GM10266 (cell line): ENCODE data around the gene TMEM175.
"Not testable (repeated sequence)": the region's sequence is repeated elsewhere in the genome, so short reads cannot be mapped to it uniquely, and the experiment has no call there.

ENCODE experiments used
- DNase-seq: peaks from one replicate; pipeline ENCODE4 v3.0.0; 2012; ENCODE audit errors: extremely low spot score
- CTCF ChIP-seq: IDR thresholded peaks from 2 replicates; pipeline ENCODE4 v1.5.1; 2012; ENCODE audit warnings: mild to moderate bottlenecking, low read depth; ENCODE audit not compliant: control insufficient read depth, insufficient read depth; ENCODE audit errors: missing control alignments

TMEM175 gene

GRCh38 chr4:915595-915994, 16.7 kb upstream of the TMEM175 start:
- no peak for DNase-seq
- TF ChIP-seq CTCF, result no peak

GRCh38 chr4:917466-917865, 14.8 kb upstream of the TMEM175 start:
- DNase-seq, result no peak
- no peak for TF ChIP-seq CTCF

DNA sequence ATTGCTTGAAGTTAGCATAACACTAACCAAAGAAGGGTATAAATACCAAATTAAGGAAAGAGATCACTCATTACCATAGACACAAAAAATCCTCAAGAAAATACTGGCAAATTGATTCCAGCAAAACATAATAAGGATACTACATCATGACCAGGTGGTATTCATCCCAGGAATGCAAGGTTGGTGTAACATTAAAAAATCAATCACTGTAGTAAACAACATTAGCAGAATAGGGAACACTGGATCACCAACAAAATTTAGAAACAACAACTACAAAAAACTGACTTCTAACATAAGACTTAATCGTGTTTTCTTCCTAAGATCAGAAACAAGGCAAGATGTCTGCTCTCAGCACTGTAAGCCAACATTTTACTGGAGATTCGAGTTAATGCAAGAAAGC, 14.3 kb upstream of the TMEM175 start:
- no peak for TF ChIP-seq CTCF
- no peak for DNase-seq

DNA sequence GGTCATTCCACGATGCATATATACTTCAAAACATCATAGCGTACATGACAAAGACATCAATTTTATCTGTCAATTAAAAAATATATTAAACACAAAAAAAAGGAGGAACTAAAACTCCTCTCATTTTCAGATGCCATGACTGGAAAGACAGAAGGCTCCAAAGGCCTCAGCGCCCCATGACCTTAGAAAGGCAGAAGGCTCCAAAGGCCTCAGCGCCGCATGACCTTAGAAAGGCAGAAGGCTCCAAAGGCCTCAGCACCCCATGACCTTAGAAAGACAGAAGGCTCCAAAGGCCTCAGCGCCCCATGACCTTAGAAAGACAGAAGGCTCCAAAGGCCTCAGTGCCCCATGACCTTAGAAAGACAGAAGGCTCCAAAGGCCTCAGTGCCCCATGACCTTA, 13.7 kb upstream of the TMEM175 start:
- DNase-seq, result not testable (repeated sequence)

- not testable (repeated sequence) for DNase-seq
Observed at GRCh38 chr4:919004-919680, 13.1 kb upstream of the TMEM175 start.

DNA sequence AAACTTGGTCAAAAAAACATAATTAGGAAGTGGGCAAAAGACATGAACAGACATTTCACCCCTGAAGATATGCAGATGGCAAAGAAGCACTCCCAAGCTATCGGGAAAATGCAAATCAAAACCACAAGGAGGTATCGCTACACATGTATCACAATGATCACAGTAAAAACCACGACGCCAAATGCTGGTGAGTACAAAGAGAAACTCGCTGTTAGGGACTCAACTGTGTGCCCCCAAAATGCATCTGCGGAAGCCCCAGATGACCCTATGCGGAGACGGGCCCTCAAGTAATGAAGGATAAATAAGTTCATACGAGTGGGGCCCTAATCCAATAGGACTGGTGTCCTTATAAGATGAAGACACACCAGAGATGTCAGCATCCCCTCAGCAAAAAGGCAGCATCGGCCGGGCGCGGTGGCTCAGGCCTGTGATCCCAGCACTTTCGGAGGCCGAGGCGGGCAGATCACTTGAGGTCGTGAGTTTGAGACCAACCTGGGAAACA, 10.4 kb upstream of the TMEM175 start:
- TF ChIP-seq CTCF, result no peak
- peak; percentile 61 for DNase-seq

DNA sequence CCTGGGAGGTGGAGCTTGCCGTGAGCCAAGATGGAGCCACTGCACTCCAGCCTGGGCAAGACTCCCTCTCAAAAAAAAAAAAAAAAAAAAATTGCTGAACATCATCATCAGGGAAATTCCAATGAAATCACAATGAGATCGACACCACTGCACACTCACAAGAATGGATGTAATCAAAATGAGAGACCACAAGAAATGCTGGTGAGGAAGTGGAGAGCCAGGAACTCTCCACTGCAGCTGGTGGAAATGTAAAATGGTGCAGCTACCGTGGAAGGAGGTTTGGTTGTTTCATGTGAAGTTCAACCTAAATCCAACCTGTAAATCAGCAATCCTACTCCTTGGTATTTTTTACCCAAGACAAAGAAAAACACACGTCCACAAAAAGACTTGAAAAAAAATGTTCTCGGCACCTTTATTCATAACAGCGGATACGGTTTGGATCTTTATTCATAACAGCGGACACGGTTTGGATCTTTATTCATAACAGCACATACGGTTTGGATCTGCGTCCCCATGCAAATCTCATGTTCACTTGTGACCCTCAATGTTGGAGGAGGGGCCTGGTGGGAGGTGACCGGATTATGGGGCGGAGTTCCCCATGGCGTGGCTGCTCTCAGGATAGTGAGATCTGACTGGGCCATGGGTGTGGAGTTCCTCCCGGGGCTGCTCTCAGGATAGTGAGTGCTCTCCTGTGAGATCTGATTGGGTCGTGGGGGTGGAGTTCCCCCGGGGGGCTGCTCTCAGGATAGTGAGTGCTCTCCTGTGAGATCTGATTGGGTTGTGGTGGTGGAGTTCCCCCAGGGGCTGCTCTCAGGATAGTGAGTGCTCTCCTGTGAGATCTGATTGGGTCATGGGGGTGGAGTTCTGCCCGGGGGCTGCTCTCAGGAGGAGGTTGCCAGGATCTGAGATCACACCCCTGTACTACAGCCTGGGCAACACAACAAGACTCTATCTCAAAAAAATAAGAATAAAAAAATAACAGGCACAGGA, 7.9 kb upstream of the TMEM175 start:
- DNase-seq, result peak; percentile 81
- no peak for TF ChIP-seq CTCF

DNA sequence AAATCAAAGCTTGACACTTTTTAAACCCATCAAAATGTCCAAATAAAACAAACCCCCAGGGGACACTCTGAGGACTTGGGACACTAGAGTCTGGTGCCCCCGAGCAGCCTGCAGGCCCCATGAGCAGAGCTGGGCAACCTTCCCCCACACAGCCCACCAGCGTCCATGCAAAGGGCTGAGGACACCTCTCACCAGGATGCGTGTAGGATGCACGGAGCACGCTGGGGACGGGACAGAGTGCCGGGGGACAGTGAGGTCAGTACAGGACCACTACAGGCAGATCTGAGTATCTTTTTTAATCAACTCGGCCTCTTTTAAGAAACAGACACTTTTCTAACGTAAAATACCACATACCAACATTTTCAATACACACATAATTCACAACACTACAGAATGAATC, 7.1 kb upstream of the TMEM175 start:
- no peak for DNase-seq
- TF ChIP-seq CTCF, result no peak
